Trophoblast cell (in vitro differentiated cells and primary cell): ENCODE measurements around the gene ZNF319.

Experiments
- DNase-seq, 2 donors: peaks; one replicate each; pipeline ENCODE4 v3.0.0-alpha.2; 2016
- H2AFZ ChIP-seq: 2 replicates; pipeline ENCODE4 v1.6.1; 2013; ENCODE audit warnings: low read length, moderate library complexity, mild to moderate bottlenecking; ENCODE audit not compliant: insufficient read depth, poor library complexity
- H2AK5ac ChIP-seq: 2 replicates; pipeline ENCODE4 v1.6.1; 2013; ENCODE audit warnings: mild to moderate bottlenecking, low read length
- H2BK120ac ChIP-seq: 2 replicates; pipeline ENCODE4 v1.6.1; 2013; ENCODE audit warnings: low read length, mild to moderate bottlenecking, moderate library complexity; ENCODE audit not compliant: insufficient read depth, poor library complexity
- H2BK12ac ChIP-seq: 2 replicates; pipeline ENCODE4 v1.6.1; 2013; ENCODE audit warnings: mild to moderate bottlenecking, low read length, moderate library complexity
- H2BK5ac ChIP-seq: 2 replicates; pipeline ENCODE4 v1.6.1; 2013; ENCODE audit warnings: low read length, low read depth, moderate library complexity, mild to moderate bottlenecking; ENCODE audit not compliant: poor library complexity
- H3K14ac ChIP-seq: 2 replicates; pipeline ENCODE4 v1.6.1; 2013; ENCODE audit warnings: mild to moderate bottlenecking, low read length
- H3K18ac ChIP-seq: 2 replicates; pipeline ENCODE4 v1.6.1; 2013; ENCODE audit warnings: mild to moderate bottlenecking, low read length
- H3K23ac ChIP-seq: 2 replicates; pipeline ENCODE4 v1.6.1; 2013; ENCODE audit warnings: low read length
- H3K27ac ChIP-seq: 2 replicates; pipeline ENCODE4 v1.5.1; 2013; ENCODE audit warnings: low read depth, mild to moderate bottlenecking, inconsistent platforms, low read length, moderate library complexity
- H3K27me3 ChIP-seq: 2 replicates; pipeline ENCODE4 v1.6.1; 2013; ENCODE audit warnings: inconsistent platforms, mild to moderate bottlenecking, low read length, moderate library complexity; ENCODE audit not compliant: insufficient read depth
- H3K36me3 ChIP-seq, 2 experiments: 1 replicate in 1 of 2; 2 replicates in 1 of 2; pipeline ENCODE4 v1.6.1; 2013; ENCODE audit warnings: low read length in 2 of 2, mild to moderate bottlenecking in 2 of 2, moderate library complexity in 1 of 2; ENCODE audit not compliant: insufficient read depth in 2 of 2, control insufficient read depth in 1 of 2
- H3K4ac ChIP-seq: 2 replicates; pipeline ENCODE4 v1.6.1; 2013; ENCODE audit warnings: low read depth, mild to moderate bottlenecking, low read length, moderate library complexity
- H3K4me1 ChIP-seq, 2 experiments: 1 replicate in 1 of 2; 2 replicates in 1 of 2; pipeline ENCODE4 v1.6.1; 2013; ENCODE audit warnings: low read length in 2 of 2, mild to moderate bottlenecking in 2 of 2, moderate library complexity in 1 of 2; ENCODE audit not compliant: insufficient read depth in 2 of 2, control insufficient read depth in 1 of 2
- H3K4me2 ChIP-seq: 2 replicates; pipeline ENCODE4 v1.6.1; 2013; ENCODE audit warnings: inconsistent platforms, mild to moderate bottlenecking, low read length, moderate library complexity
- H3K4me3 ChIP-seq: 2 replicates; pipeline ENCODE4 v1.5.1; 2013; ENCODE audit warnings: mild to moderate bottlenecking, low read depth, low read length, inconsistent platforms
- H3K79me1 ChIP-seq: one replicate; pipeline ENCODE4 v1.6.1; 2013; ENCODE audit warnings: low read length
- H3K79me2 ChIP-seq: 2 replicates; pipeline ENCODE4 v1.6.1; 2013; ENCODE audit warnings: low read length, mild to moderate bottlenecking; ENCODE audit not compliant: control insufficient read depth, insufficient read depth, poor library complexity
- H3K9ac ChIP-seq: 2 replicates; pipeline ENCODE4 v1.6.1; 2013; ENCODE audit warnings: mild to moderate bottlenecking, low read length
- H3K9me3 ChIP-seq: 2 replicates; pipeline ENCODE4 v1.6.1; 2013; ENCODE audit warnings: low read depth, mild to moderate bottlenecking, control low read depth, inconsistent platforms, low read length; ENCODE audit not compliant: insufficient read depth
- H4K12ac ChIP-seq: 2 replicates; pipeline ENCODE4 v1.6.1; 2013; ENCODE audit warnings: low read depth, mild to moderate bottlenecking, low read length, moderate library complexity
- H4K8ac ChIP-seq: 2 replicates; pipeline ENCODE4 v1.6.1; 2013; ENCODE audit warnings: low read depth, mild to moderate bottlenecking, low read length, moderate library complexity
- H4K91ac ChIP-seq: one replicate; pipeline ENCODE4 v1.6.1; 2013; ENCODE audit warnings: low read depth, mild to moderate bottlenecking, low read length, moderate library complexity
- WGBS: extraction: QIAGEN DNeasy Blood & Tissue Kit; methylation state at CpG from one replicate; pipeline ENCODE4 v1.1.7; 2013; ENCODE audit warnings: missing lambda C conversion rate; ENCODE audit not compliant: insufficient read length, insufficient coverage; ENCODE audit errors: extremely low coverage; 5-methylcytosine and 5-hydroxymethylcytosine counted together

Gene ZNF319

DNA sequence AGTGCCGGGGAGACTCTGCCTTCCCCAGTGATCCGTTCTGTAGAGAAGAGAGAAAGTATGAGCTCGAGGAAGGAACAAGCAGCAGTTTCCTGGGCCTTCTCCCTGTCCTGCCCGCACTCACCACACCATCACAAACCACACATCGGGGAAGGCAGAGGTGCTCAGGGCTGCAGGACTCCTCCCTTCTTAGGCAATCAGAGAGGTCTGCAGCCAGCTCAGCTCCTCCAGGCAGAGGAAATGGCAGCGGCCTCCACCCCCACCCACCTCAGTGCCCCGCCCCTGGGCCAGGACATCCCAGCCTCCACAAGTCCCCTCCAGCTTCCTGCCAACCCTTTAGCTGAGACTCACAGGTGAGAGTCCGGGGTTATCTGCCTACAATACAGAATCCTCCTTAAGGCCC is 2.0 kb downstream of the ZNF319 start:
- Histone ChIP-seq H3K27ac (no peak overlapping the region), H3K4me2 (no peak overlapping the region), H3K27me3 (no peaks in the 10 kb centered on the region), H2AK5ac (no peak overlapping the region), H3K4me1 (peaks cover 17 to 28% of the 10 kb centered on the region in 2 experiments), H3K9me3 (no peaks in the 10 kb centered on the region), H3K36me3 (peaks cover 25 to 41% of the 10 kb centered on the region in 2 experiments), H3K9ac (no peak overlapping the region), H4K91ac (no peak overlapping the region), H3K79me1 (peaks cover 9% of the 10 kb centered on the region), H2BK5ac (no peak overlapping the region), H2AFZ (no peak overlapping the region), H4K12ac (no peak overlapping the region), H3K4ac (no peak overlapping the region), H3K23ac (no peak overlapping the region), H3K79me2 (peaks cover 4% of the 10 kb centered on the region), H3K4me3 (no peak overlapping the region), H2BK12ac (no peak overlapping the region), H4K8ac (no peak overlapping the region), H2BK120ac (no peak overlapping the region), H3K14ac (no peak overlapping the region), H3K18ac (no peak overlapping the region)
- no CpG with 5 or more reads among the region's 8 CpGs for WGBS
- peak; percentile 76 for DNase-seq

DNA sequence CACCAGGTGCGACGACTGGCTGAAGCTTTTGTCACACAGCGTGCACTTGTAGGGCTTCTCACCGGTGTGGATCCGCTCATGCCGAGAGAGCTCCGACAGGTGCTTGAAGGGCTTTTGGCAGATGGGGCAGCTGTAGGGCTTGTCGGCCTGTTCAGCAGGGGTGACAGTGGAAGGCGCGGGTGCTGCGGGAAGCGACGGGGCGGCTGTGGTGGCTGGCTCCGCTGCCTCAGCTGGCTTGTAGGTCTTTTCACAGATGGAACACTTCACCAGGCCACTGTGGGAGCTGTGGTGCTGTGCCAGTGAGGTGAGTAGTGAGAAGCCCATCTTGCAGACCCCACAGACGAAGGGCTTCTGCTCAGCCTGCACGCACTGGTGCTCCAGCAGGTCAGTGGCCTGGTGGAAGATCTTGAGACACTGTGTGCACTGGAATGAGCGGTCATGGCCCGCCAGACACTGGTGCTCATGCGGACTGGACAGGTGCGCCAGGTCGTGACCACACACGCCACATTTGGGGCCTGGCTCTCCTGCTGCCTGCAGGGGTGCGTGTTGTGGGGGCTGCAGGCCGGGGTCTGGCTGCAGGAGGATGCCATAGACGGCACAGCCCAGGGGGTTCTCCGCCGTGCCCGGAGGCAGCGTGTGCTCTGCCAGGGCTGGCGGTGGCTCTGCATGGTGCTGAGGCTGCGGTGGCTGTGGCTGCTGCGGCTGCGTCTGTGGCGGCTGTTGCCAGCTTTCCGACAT is 2.8 kb downstream of the ZNF319 start:
- Histone ChIP-seq H4K12ac (no peak overlapping the region), H3K79me2 (peaks cover 6% of the 10 kb centered on the region), H3K9ac (no peak overlapping the region), H3K23ac (no peak overlapping the region), H2AK5ac (no peak overlapping the region), H4K91ac (no peak overlapping the region), H3K4me3 (no peak overlapping the region), H3K27me3 (no peaks in the 10 kb centered on the region), H4K8ac (no peak overlapping the region), H3K27ac (no peak overlapping the region), H3K4me2 (no peak overlapping the region), H3K4ac (no peak overlapping the region), H3K36me3 (peaks cover 19 to 35% of the 10 kb centered on the region in 2 experiments), H2BK12ac (no peak overlapping the region), H2BK5ac (no peak overlapping the region), H2AFZ (no peak overlapping the region), H3K79me1 (peaks cover 15% of the 10 kb centered on the region), H3K4me1 (peaks cover 25 to 36% of the 10 kb centered on the region in 2 experiments), H3K14ac (no peak overlapping the region), H3K9me3 (no peaks in the 10 kb centered on the region), H3K18ac (no peak overlapping the region), H2BK120ac (no peak overlapping the region)
- WGBS, result no CpG with 5 or more reads among the region's 36 CpGs
- DNase-seq, result no peak

DNA sequence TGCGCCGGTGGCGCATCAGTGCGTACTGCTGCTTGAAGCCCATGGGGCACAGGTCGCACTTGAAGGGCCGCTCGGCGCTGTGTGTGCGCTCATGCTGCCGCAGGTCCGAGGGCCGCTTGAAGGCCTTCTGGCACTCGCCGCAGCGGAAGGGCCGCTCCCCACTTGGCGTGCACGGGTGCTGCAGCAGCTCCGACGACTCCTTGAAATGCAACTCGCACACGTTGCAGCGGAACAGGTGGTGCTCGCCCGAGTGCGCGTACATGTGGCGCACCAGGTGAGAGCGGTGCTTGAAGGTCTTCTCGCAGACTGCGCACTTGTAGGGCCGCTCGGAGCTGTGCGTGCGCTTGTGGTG is 3.3 kb downstream of the ZNF319 start:
- H3K9me3 ChIP-seq, result no peaks in the 10 kb centered on the region
- peaks cover 17 to 31% of the 10 kb centered on the region in 2 experiments for H3K36me3 ChIP-seq
- no peak overlapping the region for H2BK5ac ChIP-seq
- no peak overlapping the region for H3K27ac ChIP-seq
- H3K79me2 ChIP-seq, result peaks cover 6% of the 10 kb centered on the region
- no peak overlapping the region for H2BK120ac ChIP-seq
- no peak overlapping the region for H2AK5ac ChIP-seq
- H4K8ac ChIP-seq, result no peak overlapping the region
- DNase-seq, result no peak
- no peak overlapping the region for H3K9ac ChIP-seq
- peaks cover 29 to 41% of the 10 kb centered on the region in 2 experiments for H3K4me1 ChIP-seq
- H3K14ac ChIP-seq, result no peak overlapping the region
- WGBS, result no CpG with 5 or more reads among the region's 35 CpGs
- peaks cover 17% of the 10 kb centered on the region for H3K79me1 ChIP-seq
- H2BK12ac ChIP-seq, result no peak overlapping the region
- H3K4ac ChIP-seq, result no peak overlapping the region
- H2AFZ ChIP-seq, result no peak overlapping the region
- H3K4me2 ChIP-seq, result no peak overlapping the region
- no peak overlapping the region for H3K23ac ChIP-seq
- no peaks in the 10 kb centered on the region for H3K27me3 ChIP-seq
- H3K4me3 ChIP-seq, result no peak overlapping the region
- no peak overlapping the region for H4K12ac ChIP-seq
- no peak overlapping the region for H3K18ac ChIP-seq
- no peak overlapping the region for H4K91ac ChIP-seq

DNA sequence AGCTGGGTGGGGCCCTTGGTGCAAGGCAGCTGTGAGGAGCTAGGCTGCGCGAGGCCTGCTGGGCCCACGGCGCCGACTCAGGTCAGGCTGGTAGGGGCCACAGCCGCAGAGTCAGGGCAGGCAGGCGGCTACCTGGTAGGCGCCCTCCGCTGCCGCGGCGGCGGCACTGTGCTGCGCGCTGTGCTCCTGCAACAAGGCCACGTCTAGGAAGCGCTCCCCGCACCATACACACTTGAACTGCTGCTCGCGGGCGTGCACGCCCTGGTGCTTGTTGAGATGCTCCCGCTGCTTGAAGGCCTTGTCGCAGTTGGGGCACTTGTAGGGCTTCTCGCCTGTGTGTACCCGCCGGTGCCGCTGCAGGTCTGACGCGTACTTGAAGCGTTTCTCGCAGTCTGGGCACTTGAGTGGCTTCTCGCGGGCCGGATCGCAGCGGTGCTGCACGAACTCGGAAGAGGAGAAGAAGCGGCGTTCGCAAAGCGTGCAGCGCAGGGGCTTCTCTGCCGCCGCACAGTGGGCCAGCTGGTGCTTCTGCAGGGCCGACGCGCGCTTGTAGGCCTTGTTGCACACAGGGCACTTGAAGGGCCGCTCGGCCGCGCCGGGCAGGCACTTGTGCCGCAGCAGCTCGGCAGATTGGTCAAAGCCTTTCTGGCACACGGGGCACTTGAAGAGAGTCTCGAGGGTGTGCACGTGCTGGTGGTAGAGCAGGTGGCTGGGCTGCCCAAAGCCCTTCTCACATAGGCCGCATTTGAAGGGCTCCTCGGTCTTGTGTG is 3.9 kb downstream of the ZNF319 start:
- Histone ChIP-seq H3K18ac (no peak overlapping the region), H3K9ac (no peak overlapping the region), H3K9me3 (no peaks in the 10 kb centered on the region), H3K23ac (no peak overlapping the region), H4K91ac (no peak overlapping the region), H3K14ac (no peak overlapping the region), H3K4me1 (peaks cover 29 to 42% of the 10 kb centered on the region in 2 experiments), H3K79me2 (peaks cover 6% of the 10 kb centered on the region), H3K4ac (no peak overlapping the region), H3K36me3 (peaks cover 17 to 31% of the 10 kb centered on the region in 2 experiments), H3K79me1 (peaks cover 17% of the 10 kb centered on the region), H3K4me2 (no peak overlapping the region), H2AK5ac (no peak overlapping the region), H2BK5ac (no peak overlapping the region), H3K27ac (no peak overlapping the region), H4K8ac (no peak overlapping the region), H2BK120ac (no peak overlapping the region), H2BK12ac (no peak overlapping the region), H2AFZ (no peak overlapping the region), H3K27me3 (no peaks in the 10 kb centered on the region), H4K12ac (no peak overlapping the region), H3K4me3 (no peak overlapping the region)
- WGBS, result no CpG with 5 or more reads among the region's 62 CpGs
- no peak for DNase-seq
